HepG2 (cell line): ENCODE data around the gene CCDC142. TPM values are rescaled to one million over a fixed set of nuclear protein-coding genes. Genes with fewer than 3 reads are reported as not detected.

Source experiments
- RBFOX2 ChIP-seq: fragments of 200-400 bp; formaldehyde crosslinking; IDR thresholded peaks from 2 replicates; pipeline ENCODE4 v1.6.1; 2017; ENCODE audit warnings: low read depth, mild to moderate bottlenecking, low read length
- SMARCC2 ChIP-seq: fragments of 450-650 bp; IDR thresholded peaks from 2 replicates; pipeline ENCODE4 v1.6.1; 2017; ENCODE audit warnings: antibody characterized with exemption, mild to moderate bottlenecking
- ZBTB38 ChIP-seq: sonication (generic); formaldehyde crosslinking; IDR thresholded peaks from 2 replicates; pipeline ENCODE4 v1.5.1; 2020; ENCODE audit warnings: mild to moderate bottlenecking, missing genetic modification reagents
- ZNF841 ChIP-seq: sonication (generic); formaldehyde crosslinking; IDR thresholded peaks from 2 replicates; pipeline ENCODE4 v1.8.1; 2023; ENCODE audit warnings: missing genetic modification reagents, borderline replicate concordance
- polyA plus RNA-seq, 8 experiments: library from polyadenylated mRNA; depleted of rRNA in 3 of 8; stranded (reverse) in 7 of 8; unstranded in 1 of 8; fragments of >200 nt; fragmentation: Illumina TruSeq in 4 of 8; extraction: Trizol in 4 of 8; gene quantifications; 2 replicates each; pipeline versions ENCODE4 v1.2.1 to v1.2.3, GENCODE V29; 2011 to 2016; ENCODE audit warnings: low read depth in 4 of 8, missing spikeins in 1 of 8, mixed read lengths in 1 of 8; ENCODE audit not compliant: insufficient read depth in 1 of 8
- total RNA-seq, 5 experiments: library from RNA; depleted of rRNA; stranded (reverse); fragments of >200 nt; fragmentation: Illumina TruSeq; extraction: Trizol; gene quantifications; 2 replicates each; pipeline ENCODE4 v1.2.3, GENCODE V29; 2016; ENCODE audit warnings: low read depth in 1 of 5
- TF ChIP-seq, protein P1 (sequence below), 2 experiments: sonication (generic) in 1 of 2; formaldehyde crosslinking in 1 of 2; IDR thresholded peaks; 2 replicates each; pipeline versions ENCODE4 v1.6.1 to v1.9.0; 2014 to 2022; ENCODE audit warnings: antibody characterized with exemption in 1 of 2, borderline replicate concordance in 1 of 2, inconsistent platforms in 1 of 2, low read depth in 1 of 2, missing genetic modification reagents in 1 of 2
- TF ChIP-seq, protein P2 (sequence below): sonication (generic); formaldehyde crosslinking; IDR thresholded peaks from 2 replicates; pipeline ENCODE4 v1.4.0; 2020; ENCODE audit warnings: mild to moderate bottlenecking, missing genetic modification reagents

CCDC142 gene
- total and polyA plus RNA-seq, 2 of the 13 experiments (the other 11 are each of a cell fraction or from before 2014, with no cell fraction given): 14.7 to 30.4 TPM

DNA sequence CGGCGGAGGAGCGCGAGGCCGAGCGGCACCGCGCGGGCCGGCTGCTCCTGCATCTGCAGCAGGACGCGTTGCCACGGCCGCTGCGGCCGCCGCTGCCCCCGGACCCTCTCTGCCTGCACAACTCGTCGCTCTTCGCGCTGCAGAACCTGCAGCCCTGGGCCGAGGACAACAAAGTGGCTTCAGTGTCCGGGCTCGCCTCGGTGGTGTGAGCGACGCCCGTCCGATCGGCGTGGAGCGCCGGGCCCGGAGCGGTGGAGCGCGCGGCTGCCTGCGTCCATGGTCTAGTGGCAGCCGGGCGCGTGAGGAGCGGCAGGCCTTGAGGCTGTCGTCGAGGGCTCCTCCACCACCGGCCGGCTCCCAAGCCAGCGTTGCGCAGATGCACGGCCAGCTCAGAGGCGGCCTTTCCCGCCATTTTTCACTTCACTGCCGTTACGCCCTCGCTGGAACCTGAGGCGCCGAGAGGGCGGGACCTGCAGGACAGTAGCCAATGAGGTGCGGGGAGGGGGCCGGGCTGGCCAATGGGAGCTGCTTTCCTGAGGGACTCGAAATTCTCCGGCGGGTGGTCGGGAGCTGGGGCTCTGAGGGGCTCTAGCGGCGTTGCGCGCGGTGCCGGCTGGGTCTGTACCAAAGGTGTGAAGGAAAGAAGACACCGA lies 33.3 kb upstream of the CCDC142 start (continued):
- TF ChIP-seq, protein P1, sequence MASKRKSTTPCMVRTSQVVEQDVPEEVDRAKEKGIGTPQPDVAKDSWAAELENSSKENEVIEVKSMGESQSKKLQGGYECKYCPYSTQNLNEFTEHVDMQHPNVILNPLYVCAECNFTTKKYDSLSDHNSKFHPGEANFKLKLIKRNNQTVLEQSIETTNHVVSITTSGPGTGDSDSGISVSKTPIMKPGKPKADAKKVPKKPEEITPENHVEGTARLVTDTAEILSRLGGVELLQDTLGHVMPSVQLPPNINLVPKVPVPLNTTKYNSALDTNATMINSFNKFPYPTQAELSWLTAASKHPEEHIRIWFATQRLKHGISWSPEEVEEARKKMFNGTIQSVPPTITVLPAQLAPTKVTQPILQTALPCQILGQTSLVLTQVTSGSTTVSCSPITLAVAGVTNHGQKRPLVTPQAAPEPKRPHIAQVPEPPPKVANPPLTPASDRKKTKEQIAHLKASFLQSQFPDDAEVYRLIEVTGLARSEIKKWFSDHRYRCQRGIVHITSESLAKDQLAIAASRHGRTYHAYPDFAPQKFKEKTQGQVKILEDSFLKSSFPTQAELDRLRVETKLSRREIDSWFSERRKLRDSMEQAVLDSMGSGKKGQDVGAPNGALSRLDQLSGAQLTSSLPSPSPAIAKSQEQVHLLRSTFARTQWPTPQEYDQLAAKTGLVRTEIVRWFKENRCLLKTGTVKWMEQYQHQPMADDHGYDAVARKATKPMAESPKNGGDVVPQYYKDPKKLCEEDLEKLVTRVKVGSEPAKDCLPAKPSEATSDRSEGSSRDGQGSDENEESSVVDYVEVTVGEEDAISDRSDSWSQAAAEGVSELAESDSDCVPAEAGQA (IDR thresholded peaks at IDR 0.05; ENCODE audit: low read depth): 0 out of 2 replicates have a peak, but pooled peaks have one; percentile 1
- TF ChIP-seq, protein P1 (CRISPR knock-in tag; IDR thresholded peaks at IDR 0.05; ENCODE audit: borderline replicate concordance): no peak
- TF ChIP-seq SMARCC2: no peak
- peak; percentile 59 for TF ChIP-seq RBFOX2
- TF ChIP-seq, protein P2, sequence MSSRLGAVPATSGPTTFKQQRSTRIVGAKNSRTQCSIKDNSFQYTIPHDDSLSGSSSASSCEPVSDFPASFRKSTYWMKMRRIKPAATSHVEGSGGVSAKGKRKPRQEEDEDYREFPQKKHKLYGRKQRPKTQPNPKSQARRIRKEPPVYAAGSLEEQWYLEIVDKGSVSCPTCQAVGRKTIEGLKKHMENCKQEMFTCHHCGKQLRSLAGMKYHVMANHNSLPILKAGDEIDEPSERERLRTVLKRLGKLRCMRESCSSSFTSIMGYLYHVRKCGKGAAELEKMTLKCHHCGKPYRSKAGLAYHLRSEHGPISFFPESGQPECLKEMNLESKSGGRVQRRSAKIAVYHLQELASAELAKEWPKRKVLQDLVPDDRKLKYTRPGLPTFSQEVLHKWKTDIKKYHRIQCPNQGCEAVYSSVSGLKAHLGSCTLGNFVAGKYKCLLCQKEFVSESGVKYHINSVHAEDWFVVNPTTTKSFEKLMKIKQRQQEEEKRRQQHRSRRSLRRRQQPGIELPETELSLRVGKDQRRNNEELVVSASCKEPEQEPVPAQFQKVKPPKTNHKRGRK (CRISPR knock-in tag): no peak
- peak; percentile 17; the same call in 1 of the 2 replicates for TF ChIP-seq ZBTB38 (CRISPR knock-in tag)
- TF ChIP-seq ZNF841 (CRISPR knock-in tag): no peak
